H1 (cell line): ENCODE measurements around the gene SMARCA2. TPM values are rescaled to one million over a fixed set of nuclear protein-coding genes. Genes with fewer than 3 reads are reported as not detected.

ENCODE experiments used
- CTCF ChIA-PET: fragments of 300-600 bp; sonication (Branson Sonifier 250); formaldehyde crosslinking; loops from one replicate; lab custom pipeline; 2021; ENCODE audit not compliant: partially characterized antibody; lab: Charles Lee
- POLR2A ChIA-PET: fragments of 300-600 bp; sonication (Branson Sonifier 250); formaldehyde crosslinking; loops from one replicate; lab custom pipeline; 2021; ENCODE audit warnings: inconsistent platforms; ENCODE audit not compliant: partially characterized antibody; lab: Charles Lee
- DNase-seq, 2 experiments: peaks; one replicate each; pipeline versions ENCODE4 v3.0.0 to v3.0.0-alpha.2; 2010 to 2022; ENCODE audit warnings: low spot score in 2 of 2, low read depth in 1 of 2, mixed read lengths in 1 of 2
- FAIRE-seq: peaks from 2 replicates; lab custom pipeline; 2011; peaks lifted over from hg19 to GRCh38; lab: Jason Lieb, UNC
- H2AFZ ChIP-seq: 2 replicates; pipeline ENCODE4 v1.8.1; 2012; ENCODE audit warnings: low read length, inconsistent platforms
- H2AK5ac ChIP-seq: 2 replicates; pipeline ENCODE4 v1.6.1; 2013; ENCODE audit warnings: low read depth, low read length
- H2BK120ac ChIP-seq: replicated peaks from 2 replicates; pipeline ENCODE3; 2013; ENCODE audit warnings: low read depth, low read length, inconsistent platforms
- H2BK12ac ChIP-seq: 2 replicates; pipeline ENCODE4 v1.6.1; 2013; ENCODE audit warnings: low read depth, low read length
- H2BK15ac ChIP-seq: 2 replicates; pipeline ENCODE4 v1.6.1; 2013; ENCODE audit warnings: low read length
- H2BK20ac ChIP-seq: 2 replicates; pipeline ENCODE4 v1.6.1; 2013; ENCODE audit warnings: low read length
- H2BK5ac ChIP-seq: 2 replicates; pipeline ENCODE4 v1.6.1; 2013; ENCODE audit warnings: low read depth, low read length
- H3K14ac ChIP-seq: 2 replicates; pipeline ENCODE4 v1.6.1; 2013; ENCODE audit warnings: inconsistent platforms; ENCODE audit not compliant: insufficient read length
- H3K18ac ChIP-seq: 2 replicates; pipeline ENCODE4 v1.6.1; 2013; ENCODE audit warnings: low read length; ENCODE audit errors: extremely low read depth
- H3K23ac ChIP-seq: 2 replicates; pipeline ENCODE4 v1.6.1; 2013; ENCODE audit warnings: inconsistent platforms; ENCODE audit not compliant: insufficient read length
- H3K23me2 ChIP-seq: 2 replicates; pipeline ENCODE4 v1.6.1; 2013; ENCODE audit warnings: low read depth, low read length
- H3K27ac ChIP-seq: 2 replicates; pipeline ENCODE4 v1.6.1; 2011; ENCODE audit warnings: low read depth, low read length, inconsistent platforms
- H3K27me3 ChIP-seq, 4 experiments: replicated peaks in 1 of 4; 1 replicate in 1 of 4; 2 replicates in 3 of 4; pipeline versions ENCODE4 v1.6.1 to v1.8.1; 2011 to 2013; ENCODE audit warnings: low read length in 3 of 4, mild to moderate bottlenecking in 3 of 4, inconsistent platforms in 2 of 4, mixed read lengths in 2 of 4, moderate library complexity in 1 of 4; ENCODE audit not compliant: control insufficient read depth in 3 of 4, insufficient read depth in 3 of 4; ENCODE audit errors: extremely low read depth in 1 of 4
- H3K36me3 ChIP-seq, 4 experiments: 2 replicates each; pipeline versions ENCODE4 v1.6.1 to v1.8.1; 2011 to 2013; ENCODE audit warnings: mild to moderate bottlenecking in 4 of 4, low read length in 3 of 4, moderate library complexity in 2 of 4, control low read depth in 1 of 4, inconsistent platforms in 1 of 4; ENCODE audit not compliant: insufficient read depth in 4 of 4, control insufficient read depth in 2 of 4
- H3K4ac ChIP-seq: replicated peaks from 2 replicates; pipeline ENCODE3; 2013; ENCODE audit warnings: low read length, low read depth, mixed read lengths, inconsistent platforms; ENCODE audit not compliant: insufficient read length
- H3K4me1 ChIP-seq, 4 experiments: replicated peaks in 1 of 4; 1 replicate in 1 of 4; 2 replicates in 3 of 4; pipeline versions ENCODE4 v1.6.1 to v1.8.1; 2011 to 2013; ENCODE audit warnings: low read length in 3 of 4, inconsistent platforms in 2 of 4, mixed read lengths in 1 of 4; ENCODE audit not compliant: insufficient read depth in 4 of 4, control insufficient read depth in 3 of 4
- H3K4me2 ChIP-seq, 2 experiments: 2 replicates each; pipeline versions ENCODE4 v1.6.1 to v1.8.1; 2011 to 2013; ENCODE audit warnings: low read depth in 2 of 2, low read length in 2 of 2, control low read depth in 1 of 2, inconsistent platforms in 1 of 2, mild to moderate bottlenecking in 1 of 2; ENCODE audit not compliant: insufficient read depth in 1 of 2
- H3K4me3 ChIP-seq, 4 experiments: fragments of 200-600, 300-600 bp in 1 of 4; sonication (generic), shearing (Covaris generic), sonication (Bioruptor Twin) in 1 of 4; 2 replicates each; pipeline versions ENCODE4 v1.5.1 to v1.8.1; 2011 to 2016; ENCODE audit warnings: low read length in 4 of 4, low read depth in 3 of 4, control low read depth in 2 of 4, inconsistent platforms in 2 of 4, mild to moderate bottlenecking in 2 of 4, mixed read lengths in 1 of 4, moderate library complexity in 1 of 4; ENCODE audit not compliant: insufficient read depth in 2 of 4; ENCODE audit errors: extremely low read depth in 1 of 4
- H3K56ac ChIP-seq: replicated peaks from 2 replicates; pipeline ENCODE3; 2013; ENCODE audit warnings: low read depth, mild to moderate bottlenecking, mixed read lengths, low read length, inconsistent platforms; ENCODE audit not compliant: insufficient read length
- H3K79me1 ChIP-seq: 2 replicates; pipeline ENCODE4 v1.6.1; 2013; ENCODE audit warnings: low read depth, low read length, control low read depth
- H3K79me2 ChIP-seq, 2 experiments: 2 replicates each; pipeline versions ENCODE4 v1.6.1 to v1.8.1; 2012 to 2013; ENCODE audit warnings: low read length in 2 of 2, mild to moderate bottlenecking in 2 of 2, inconsistent platforms in 1 of 2; ENCODE audit not compliant: insufficient read depth in 2 of 2, control insufficient read depth in 1 of 2
- H3K9ac ChIP-seq, 4 experiments: replicated peaks in 1 of 4; 1 replicate in 1 of 4; 2 replicates in 3 of 4; pipeline versions ENCODE4 v1.6.1 to v1.8.1; 2011 to 2013; ENCODE audit warnings: low read depth in 3 of 4, low read length in 3 of 4, control low read depth in 2 of 4, mild to moderate bottlenecking in 2 of 4, moderate library complexity in 2 of 4, inconsistent platforms in 1 of 4; ENCODE audit errors: extremely low read depth in 1 of 4
- H3K9me3 ChIP-seq, 2 experiments: 2 replicates each; pipeline versions ENCODE4 v1.6.1 to v1.8.1; 2012 to 2013; ENCODE audit warnings: mild to moderate bottlenecking in 2 of 2, moderate library complexity in 2 of 2, control low read depth in 1 of 2, inconsistent platforms in 1 of 2, low read depth in 1 of 2, low read length in 1 of 2, mixed read lengths in 1 of 2; ENCODE audit not compliant: insufficient read depth in 2 of 2
- H4K20me1 ChIP-seq, 2 experiments: replicated peaks in 1 of 2; 2 replicates each; pipeline versions ENCODE3 to v1.8.1; 2011 to 2013; ENCODE audit warnings: inconsistent platforms in 2 of 2, low read length in 2 of 2, mild to moderate bottlenecking in 1 of 2; ENCODE audit not compliant: insufficient read depth in 2 of 2, control insufficient read depth in 1 of 2
- H4K5ac ChIP-seq: 2 replicates; pipeline ENCODE4 v1.6.1; 2013; ENCODE audit warnings: low read length, low read depth, mixed read lengths, inconsistent platforms; ENCODE audit not compliant: insufficient read length
- H4K8ac ChIP-seq: 2 replicates; pipeline ENCODE4 v1.8.0; 2013; ENCODE audit warnings: mild to moderate bottlenecking, moderate library complexity, low read length, inconsistent platforms; ENCODE audit not compliant: insufficient read depth; ENCODE audit errors: extremely low read depth
- H4K91ac ChIP-seq: replicated peaks from 2 replicates; pipeline ENCODE3; 2013; ENCODE audit warnings: low read length, mixed read lengths, inconsistent platforms; ENCODE audit not compliant: insufficient read length
- BRCA1 ChIP-seq: IDR thresholded peaks from 2 replicates; pipeline ENCODE4 v1.6.1; 2012; ENCODE audit warnings: low read depth, low read length, improper control_type of control experiment
- CEBPB ChIP-seq: IDR thresholded peaks from 2 replicates; pipeline ENCODE4 v1.6.1; 2012; ENCODE audit warnings: low read depth, low read length
- CTCF ChIP-seq, 3 experiments: IDR thresholded peaks; 1 replicate in 2 of 3; 2 replicates in 1 of 3; pipeline versions ENCODE4 v1.5.1 to v1.6.1; 2011; ENCODE audit warnings: low read length in 3 of 3, mild to moderate bottlenecking in 3 of 3, inconsistent platforms in 2 of 3, low read depth in 1 of 3, moderate library complexity in 1 of 3; ENCODE audit not compliant: insufficient read depth in 1 of 3; ENCODE audit errors: control extremely low read depth in 1 of 3
- GTF2F1 ChIP-seq: IDR thresholded peaks from 2 replicates; pipeline ENCODE4 v1.6.1; 2012; ENCODE audit warnings: low read depth, low read length, improper control_type of control experiment, borderline replicate concordance
- JUN ChIP-seq: IDR thresholded peaks from 2 replicates; pipeline ENCODE4 v1.6.1; 2011; ENCODE audit warnings: low read depth, mild to moderate bottlenecking, improper control_type of control experiment, low read length
- RNF2 ChIP-seq: fragments of 200-900, 300-1000 bp; sonication (generic); IDR thresholded peaks from 2 replicates; pipeline ENCODE4 v1.7.1; 2016; ENCODE audit warnings: borderline replicate concordance, low read depth, mild to moderate bottlenecking, antibody characterized with exemption, low read length; ENCODE audit not compliant: poor library complexity, severe bottlenecking; ENCODE audit errors: missing control alignments
- RXRA ChIP-seq: IDR thresholded peaks from 2 replicates; pipeline ENCODE4 v1.6.1; 2011; ENCODE audit warnings: low read depth, mild to moderate bottlenecking, low read length, moderate library complexity; ENCODE audit not compliant: insufficient read depth
- SAP30 ChIP-seq: fragments of 300-600 bp; sonication (generic); IDR thresholded peaks from 2 replicates; pipeline ENCODE4 v1.7.1; 2012; ENCODE audit warnings: low read length, moderate library complexity, mild to moderate bottlenecking, inconsistent platforms; ENCODE audit not compliant: insufficient read depth, insufficient replicate concordance
- SIN3A ChIP-seq, 2 experiments: IDR thresholded peaks in 1 of 2; conservative IDR thresholded peaks in 1 of 2; 2 replicates each; pipeline ENCODE4 v1.6.1; 2011 to 2012; ENCODE audit warnings: low read length in 2 of 2, improper control_type of control experiment in 1 of 2, low read depth in 1 of 2, mild to moderate bottlenecking in 1 of 2
- SIRT6 ChIP-seq: IDR thresholded peaks from one replicate; pipeline ENCODE4 v1.7.1; 2012; ENCODE audit warnings: low read length, inconsistent platforms
- TEAD4 ChIP-seq: IDR thresholded peaks from 2 replicates; pipeline ENCODE4 v1.6.1; 2012; ENCODE audit warnings: low read depth, low read length, inconsistent platforms, mixed read lengths
- WGBS, 2 experiments: shearing (Covaris generic) in 1 of 2; methylation state at CpG; one replicate each; pipeline versions ENCODE4 v1.1.6 to v1.1.7; 2013 to 2015; ENCODE audit warnings: low lambda C conversion rate in 2 of 2, mixed read lengths in 2 of 2, inconsistent platforms in 1 of 2, low coverage in 1 of 2, missing lambda C conversion rate in 1 of 2; ENCODE audit not compliant: insufficient replicate concordance in 2 of 2, insufficient coverage in 1 of 2, insufficient read length in 1 of 2; ENCODE audit errors: extremely low coverage in 1 of 2, missing lambda C conversion rate in 1 of 2; 5-methylcytosine and 5-hydroxymethylcytosine counted together
- polyA plus RNA-seq, 7 experiments: library from polyadenylated mRNA; depleted of rRNA in 3 of 7; stranded (reverse) in 5 of 7; unstranded in 2 of 7; fragments of >200 nt in 5 of 7; fragments of 200-250 nt in 2 of 7; gene quantifications; 1 replicate in 5 of 7; 2 replicates in 1 of 7; 4 replicates in 1 of 7; pipeline versions ENCODE4 v1.2.1 to v1.2.3, GENCODE V29; 2011 to 2013; ENCODE audit warnings: missing spikeins in 2 of 7, mixed read lengths in 2 of 7
- total RNA-seq: library from RNA; stranded (reverse); fragmentation: NEBNext Ultra II Directional; extraction: Animal tissue kit (Norgen Biotek cat#: 25700); gene quantifications from 2 replicates; pipeline ENCODE4 v1.2.1, GENCODE V29; 2021

SMARCA2 gene
- total and polyA plus RNA-seq, 2 of the 8 experiments (the other 6 are each of a cell fraction or from before 2014, with no cell fraction given): 6.3 to 21.7 TPM

- Histone ChIP-seq H2BK12ac (no peak overlapping the region), H3K4me2 (no peak overlapping the region), H2BK15ac (no peak overlapping the region), H2BK20ac (no peak overlapping the region), H4K91ac (no peak overlapping the region)
- TF ChIP-seq SIRT6 (no peak), SAP30 (no peak), GTF2F1 (no peak), JUN (no peak), RNF2 (no peak), TEAD4 (no peak), BRCA1 (no peak), SIN3A (conservative IDR thresholded peaks at IDR 0.05 in 1 of 2, IDR thresholded peaks at IDR 0.05 in 1 of 2; ENCODE audit: low read depth in 1 of 2, low read length in 2 of 2) (no peak), CTCF (IDR thresholded peaks at IDR 0.05; ENCODE audit: control extremely low read depth in 1 of 3, insufficient read depth in 1 of 3, low read depth in 1 of 3, low read length in 3 of 3) (no peak), RXRA (no peak), CEBPB (no peak)
- TF ChIP-seq, all 59 proteins: peak for 0
- Histone ChIP-seq H3K23me2 (no peaks in the 10 kb centered on the region), H3K18ac (no peak overlapping the region), H3K4me3 (no peak overlapping the region), H3K79me1 (no peaks in the 10 kb centered on the region), H3K9me3 (no peaks in the 10 kb centered on the region), H2AK5ac (no peak overlapping the region), H3K56ac (no peak overlapping the region), H3K4ac (no peak overlapping the region), H3K4me1 (no peaks in the 10 kb centered on the region), H3K14ac (no peak overlapping the region), H3K9ac (no peak overlapping the region), H3K36me3 (no peaks in the 10 kb centered on the region; a peak in 1 of 8 replicates), H4K5ac (no peak overlapping the region), H3K79me2 (no peaks in the 10 kb centered on the region), H3K27ac (no peak overlapping the region), H3K23ac (no peak overlapping the region), H4K20me1 (no peaks in the 10 kb centered on the region), H4K8ac (no peak overlapping the region), H2AFZ (no peak overlapping the region), H3K27me3 (no peaks in the 10 kb centered on the region), H2BK5ac (no peak overlapping the region), H2BK120ac (no peak overlapping the region)
- DNase-seq (no peak), FAIRE-seq (no peak)
- ChIA-PET POLR2A (no interaction called here), CTCF (interaction anchor here (1.0 to 2.1 kb wide), 4 partner anchors 13 to 97 kb away, joined by 3 to 5 read pairs (median 4); no protein-coding TSS in a partner anchor)
- 79% methylated on average over 4 of the region's 4 CpGs; no CpG with 5 or more reads in 1 of the 2 experiments for WGBS, 2 experiments
These were observed 21.7 kb downstream of the SMARCA2 start for GRCh38 chr9:2036844-2037243.
